Fibroblast of skin of back (primary cell): ENCODE measurements around the gene ARSI.

Source experiments
- DNase-seq: peaks from one replicate; pipeline ENCODE4 v3.0.0-alpha.2; 2013

ARSI gene

DNA sequence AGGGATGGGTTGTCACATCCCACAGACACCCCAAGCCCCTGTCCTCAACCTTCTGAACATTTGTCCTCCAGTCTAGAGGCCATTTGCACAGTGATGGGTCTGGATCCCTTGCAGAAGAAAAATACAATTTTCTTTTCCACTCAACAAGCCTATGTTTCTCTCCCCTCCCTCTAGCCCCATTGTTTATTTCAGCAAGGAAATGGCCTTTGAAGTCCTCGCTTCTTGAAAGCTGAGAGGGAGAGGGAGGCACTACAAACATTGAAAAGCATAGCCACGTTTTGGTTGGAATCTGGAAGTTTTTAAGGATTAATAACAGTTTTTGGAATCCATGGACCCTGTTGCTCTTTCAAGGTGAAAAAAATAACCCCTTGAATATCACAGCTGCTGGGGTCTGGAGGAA is 24.0 kb upstream of the ARSI start:
- DNase-seq: no peak

DNA sequence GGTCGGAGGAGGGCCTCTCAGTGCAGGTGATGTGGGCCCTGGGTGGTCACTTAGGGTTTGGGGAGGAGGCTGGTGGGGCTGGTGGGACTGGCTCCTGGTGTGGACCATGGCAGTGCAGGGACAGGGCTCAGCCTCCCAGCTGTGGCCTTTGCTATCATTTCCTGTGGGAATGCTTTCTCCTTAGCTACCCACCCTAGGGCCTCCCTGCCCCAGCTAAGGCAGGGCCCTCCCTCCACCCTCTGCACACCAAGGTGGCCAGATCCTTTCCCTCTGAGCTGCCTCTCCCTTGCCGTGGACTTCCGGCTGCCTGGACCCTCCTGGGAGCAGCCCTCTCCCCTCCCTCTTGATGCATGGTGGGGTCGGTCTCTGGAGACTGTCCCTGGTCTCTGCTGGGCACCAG is 22.7 kb upstream of the ARSI start:
- no peak for DNase-seq

DNA sequence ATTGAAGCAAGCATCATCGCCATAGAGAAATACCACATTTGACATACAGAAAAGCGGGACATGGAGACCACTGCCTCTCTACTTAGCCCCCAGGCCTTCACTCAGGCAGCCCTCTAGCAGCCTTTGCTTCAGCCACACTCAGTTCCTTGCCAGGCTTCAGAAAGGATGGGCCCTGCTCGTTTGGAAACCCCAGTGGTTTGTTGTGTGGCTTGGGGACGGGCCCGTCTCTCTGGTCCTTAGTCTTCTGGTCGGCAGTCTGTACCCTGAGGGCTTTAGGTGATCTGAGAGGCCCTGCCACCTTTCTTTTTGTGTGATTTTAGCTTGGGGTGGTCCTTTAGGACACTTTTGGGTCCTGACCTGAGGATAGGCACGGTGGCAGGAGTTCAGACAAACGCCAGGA is 21.1 kb upstream of the ARSI start:
- no peak for DNase-seq

DNA sequence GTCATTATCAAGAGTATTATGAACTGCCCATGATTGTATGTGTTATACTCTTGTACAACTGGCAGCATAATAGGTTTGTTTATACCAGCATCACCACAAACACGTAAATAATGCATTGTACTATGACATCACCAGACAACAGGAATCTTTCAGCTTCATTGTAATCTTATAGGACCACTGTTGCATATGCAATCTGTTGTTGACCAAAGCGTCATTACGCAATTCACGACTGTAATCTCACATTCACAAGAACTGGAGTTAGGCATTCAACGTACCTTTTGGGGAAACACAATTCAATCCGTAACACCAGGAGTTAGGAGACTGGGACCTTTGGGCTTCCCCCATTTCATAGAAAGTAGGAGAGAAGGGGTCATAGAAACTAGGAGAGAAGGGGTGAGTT is 20.4 kb upstream of the ARSI start:
- DNase-seq: no peak

DNA sequence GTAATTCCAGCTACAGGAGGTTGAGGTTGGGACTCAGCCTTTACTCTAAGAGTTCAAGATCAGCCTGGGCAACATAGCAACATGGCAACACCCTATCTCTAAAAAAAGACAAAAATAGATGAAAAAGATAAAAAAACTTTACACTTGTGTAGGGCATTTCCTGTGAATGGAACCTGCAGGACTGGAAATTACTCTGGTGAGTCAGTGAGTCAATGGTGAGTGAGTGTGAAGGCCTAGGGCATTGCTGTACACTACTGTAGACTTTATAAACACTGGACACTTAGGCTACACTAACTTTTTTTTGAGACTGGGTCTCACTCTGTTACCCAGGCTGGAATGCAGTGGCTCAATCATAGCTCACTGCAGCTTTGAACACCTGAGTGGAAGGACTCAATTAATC is 19.5 kb upstream of the ARSI start:
- DNase-seq: peak; percentile 64

DNA sequence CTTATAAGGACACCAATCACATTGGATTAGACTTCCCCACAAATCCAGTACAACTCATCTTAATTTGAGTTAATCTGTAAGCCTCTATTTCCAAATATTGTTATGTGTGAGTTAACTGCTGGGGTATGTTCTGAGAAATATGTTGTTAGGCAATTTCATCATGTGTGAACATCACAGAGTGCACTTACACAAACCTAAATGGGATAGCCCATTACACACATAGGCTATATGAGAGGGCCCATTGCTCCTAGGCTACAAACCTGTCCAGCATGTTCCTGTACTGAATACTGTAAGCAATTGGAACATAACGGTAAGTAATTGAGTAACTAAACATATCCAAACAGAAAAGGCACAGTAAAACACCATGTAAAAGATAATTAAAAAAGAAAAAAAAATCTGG is 19.1 kb upstream of the ARSI start:
- DNase-seq: no peak

DNA sequence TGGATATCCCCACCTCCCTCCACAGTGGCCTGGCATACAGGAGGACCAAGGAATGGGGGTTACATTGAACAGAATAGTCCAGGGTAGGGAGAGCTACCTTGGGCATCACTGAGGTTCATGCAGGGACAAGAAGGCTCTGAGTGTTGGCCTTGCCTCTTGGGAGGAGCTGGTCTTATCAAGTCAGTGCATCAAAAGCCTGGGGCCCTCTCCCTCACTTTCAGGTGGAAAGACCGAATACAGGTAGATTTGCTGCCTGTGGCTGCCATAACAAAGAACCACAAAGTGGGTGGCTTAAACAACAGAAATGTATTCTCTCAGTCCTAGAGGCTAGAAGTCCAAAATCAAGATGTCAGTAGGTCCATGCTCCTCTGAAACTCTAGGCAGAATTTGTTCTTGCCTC is 18.5 kb upstream of the ARSI start:
- no peak for DNase-seq

DNA sequence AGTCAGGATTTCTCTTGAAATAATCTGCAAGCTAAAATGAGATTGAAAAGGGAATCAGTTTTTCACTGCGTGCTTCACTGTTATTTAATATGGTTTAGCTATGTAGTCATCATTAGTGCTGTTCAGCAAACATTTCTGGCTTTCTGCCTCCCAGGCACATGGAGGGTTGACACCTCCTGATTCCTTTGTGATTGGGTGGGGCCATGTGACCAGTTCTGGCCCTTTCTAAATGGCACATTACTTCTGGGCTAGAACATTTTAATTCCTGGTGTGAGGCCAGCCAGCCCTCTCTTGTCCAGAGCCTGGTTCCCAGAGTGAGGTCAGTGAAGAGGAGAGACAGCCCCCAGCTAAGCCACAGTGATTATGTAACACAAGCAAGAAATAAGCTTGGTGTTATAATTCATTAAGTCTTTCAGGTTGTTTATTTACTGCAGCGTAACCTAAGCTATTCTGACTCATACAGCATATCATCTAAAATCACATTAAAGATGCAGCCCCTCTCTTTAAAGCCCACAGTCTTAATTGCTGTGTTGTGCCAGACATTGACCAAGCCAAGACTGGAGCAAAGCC is 17.4 kb upstream of the ARSI start:
- peak; percentile 69 for DNase-seq

DNA sequence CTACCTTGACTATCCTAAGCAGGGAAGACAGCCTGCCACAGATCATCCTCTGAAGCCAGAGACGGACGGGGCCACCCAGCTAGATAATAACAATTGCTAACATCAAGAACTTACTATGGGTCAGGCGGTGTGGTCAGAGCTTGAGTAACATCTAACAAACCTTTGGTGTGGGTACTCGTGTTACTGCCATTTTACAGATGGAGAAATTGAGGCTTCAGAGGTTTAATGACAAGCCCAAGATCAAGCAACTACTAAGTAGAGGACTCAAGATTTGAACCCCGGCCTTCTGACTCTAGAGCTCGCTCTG is 16.7 kb upstream of the ARSI start:
- DNase-seq: no peak

DNA sequence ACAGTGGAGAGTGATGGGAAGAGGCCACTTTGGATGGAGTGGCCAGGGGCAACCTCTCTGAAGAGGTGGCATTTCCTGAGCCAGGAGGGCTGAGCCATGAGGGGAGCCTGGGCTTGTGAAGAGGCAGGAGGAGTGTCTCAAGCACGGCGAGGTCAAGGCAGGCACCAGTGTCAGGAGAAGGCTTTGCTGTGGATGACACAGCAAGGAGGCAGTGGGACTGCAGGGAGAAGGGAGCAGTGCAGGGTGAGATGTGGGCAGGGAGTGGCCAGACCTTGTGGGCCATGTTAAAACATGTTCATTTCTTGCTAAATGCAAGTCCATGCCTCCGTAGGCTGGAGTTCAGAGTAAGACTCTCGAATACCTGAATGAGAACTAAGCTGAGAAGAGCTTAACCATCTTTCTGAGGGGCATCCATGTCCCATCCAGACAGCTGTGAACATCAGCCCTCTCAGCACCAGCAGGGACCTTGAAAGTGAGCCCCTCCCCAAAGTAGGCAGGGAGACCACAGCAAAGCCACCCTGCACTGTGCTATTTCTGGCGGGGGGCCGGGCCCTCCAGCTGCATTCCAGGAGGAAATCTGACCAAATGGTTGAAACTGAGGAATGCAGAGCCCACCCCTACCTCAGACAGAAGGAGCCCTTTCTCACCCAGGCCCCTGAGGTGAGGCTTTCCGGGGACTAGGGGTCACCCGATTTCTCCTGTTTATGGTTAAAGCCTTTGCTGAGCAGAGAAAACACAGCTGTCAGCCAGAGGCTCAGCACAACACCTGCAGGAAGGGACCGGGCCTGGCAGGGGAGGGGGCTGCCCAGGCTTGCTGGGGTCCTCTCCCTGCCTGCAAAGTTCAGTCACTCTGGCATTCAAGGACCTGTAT is 16.1 kb upstream of the ARSI start:
- no peak for DNase-seq

DNA sequence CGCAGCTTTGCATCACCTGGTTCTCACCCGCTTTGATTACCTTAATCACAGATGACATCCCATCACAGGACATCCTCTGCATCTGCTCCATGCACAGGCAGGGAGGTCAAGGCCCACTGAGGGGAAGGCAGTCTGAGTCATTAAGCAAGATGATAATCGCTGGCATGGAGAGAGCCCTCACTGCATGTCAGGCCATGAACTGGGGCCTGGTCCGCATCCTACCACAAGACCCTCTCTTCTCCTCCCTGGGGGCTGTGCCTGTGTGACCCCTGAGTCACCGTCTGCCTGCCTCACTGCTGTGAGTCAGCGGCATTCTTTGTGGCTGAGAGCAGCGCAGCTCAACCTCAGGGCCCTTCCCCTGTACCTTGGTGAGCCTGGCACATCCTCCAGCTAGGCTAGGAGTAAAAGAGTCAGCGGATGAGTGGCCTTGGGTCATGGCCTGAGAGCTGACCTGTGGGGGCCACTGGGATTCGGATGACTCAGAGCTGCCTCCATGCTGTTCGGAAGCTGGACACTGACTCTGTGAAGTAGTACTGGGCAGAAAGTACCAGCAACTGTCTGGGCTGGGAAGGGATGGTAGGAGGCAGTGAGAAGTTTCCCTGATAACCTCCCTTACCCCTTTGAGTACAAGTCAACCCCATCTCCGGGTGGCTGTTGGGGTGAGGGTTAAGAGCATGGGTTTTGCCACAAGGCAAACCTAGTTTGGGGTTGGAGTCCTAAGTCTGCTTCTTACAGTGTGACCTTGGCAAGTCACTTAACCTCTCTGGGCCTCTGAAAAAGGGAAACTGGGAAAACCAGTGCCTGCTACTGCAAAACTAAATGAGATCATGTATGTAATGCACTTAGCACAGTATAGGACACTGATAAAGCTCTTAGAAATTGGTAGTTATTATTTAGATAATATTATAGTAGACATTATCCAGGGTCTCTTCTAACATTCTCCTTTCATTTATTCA is 14.6 kb upstream of the ARSI start:
- peak; percentile 96 for DNase-seq

DNA sequence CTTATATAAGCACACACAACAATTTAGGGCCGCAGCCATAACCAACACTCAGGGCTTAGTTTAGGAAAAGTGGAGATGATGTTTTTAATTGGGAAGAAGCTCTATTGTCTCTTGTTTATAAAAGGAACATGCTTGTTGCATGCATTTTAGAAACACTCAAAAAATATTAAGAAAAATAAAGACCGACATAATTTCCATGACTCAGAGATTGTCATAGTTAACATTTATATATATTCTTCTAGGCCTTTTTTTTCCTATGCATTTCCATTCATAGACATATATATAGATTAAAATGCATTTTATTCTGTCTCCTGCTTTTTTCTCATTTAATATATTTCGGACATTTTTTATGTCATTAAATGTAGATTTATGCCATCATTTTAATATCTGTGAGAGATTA is 13.6 kb upstream of the ARSI start:
- peak; percentile 51 for DNase-seq

DNA sequence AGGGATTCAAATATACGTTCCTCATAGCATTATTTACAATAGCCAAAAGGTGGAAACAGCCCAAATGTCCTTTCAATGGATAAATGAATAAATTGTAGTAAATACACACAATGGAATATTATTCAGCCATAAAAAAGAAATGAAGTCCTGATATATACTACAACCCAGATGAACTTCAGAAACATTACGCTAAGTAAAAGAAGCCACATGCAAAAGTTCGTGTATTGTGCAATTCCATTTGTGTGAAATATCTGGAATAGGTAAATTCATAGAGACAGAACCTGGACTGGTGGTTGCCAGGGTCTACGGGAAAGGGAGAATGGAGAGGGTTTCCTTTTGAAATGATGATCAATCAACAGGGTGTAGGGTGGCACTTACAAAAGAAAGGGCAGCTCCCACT is 12.5 kb upstream of the ARSI start:
- no peak for DNase-seq

DNA sequence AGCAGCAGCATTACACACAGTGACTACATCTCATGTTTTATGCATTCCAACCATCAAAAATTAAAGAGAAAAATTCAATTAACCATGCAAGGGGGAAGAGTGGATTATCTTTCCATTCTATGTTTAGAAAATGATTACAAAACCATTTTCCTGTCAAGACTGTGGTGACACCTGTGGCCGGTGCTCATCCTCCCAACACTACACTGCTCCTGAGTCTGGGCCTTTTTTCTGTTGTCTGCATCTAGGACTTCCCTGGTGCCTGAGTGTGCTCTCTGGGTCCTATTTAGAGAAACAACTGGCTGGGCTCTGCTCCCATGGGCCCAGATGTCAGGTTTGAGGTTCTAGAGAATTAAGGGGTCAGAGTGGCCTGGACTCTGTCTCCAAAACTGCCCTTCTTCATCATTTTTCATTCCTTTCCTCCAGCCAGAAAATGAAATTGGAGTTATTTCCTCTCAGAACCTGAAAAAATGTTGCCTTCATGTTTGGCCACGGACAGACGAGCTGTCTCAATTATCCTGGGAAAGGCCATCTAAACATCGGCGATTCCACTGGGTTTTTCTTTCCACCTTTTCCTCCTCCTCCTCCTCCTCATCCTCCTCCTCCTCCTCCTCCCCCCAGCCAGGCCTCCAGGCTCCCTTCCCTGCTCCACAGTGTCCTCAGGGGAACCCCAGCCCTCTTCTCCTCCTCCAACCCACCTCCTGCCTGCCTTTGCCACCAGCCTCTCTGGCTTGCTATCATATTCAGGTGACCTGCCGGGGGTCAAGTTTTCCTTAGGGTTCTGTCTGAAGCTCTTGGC is 11.4 kb upstream of the ARSI start:
- no peak for DNase-seq

DNA sequence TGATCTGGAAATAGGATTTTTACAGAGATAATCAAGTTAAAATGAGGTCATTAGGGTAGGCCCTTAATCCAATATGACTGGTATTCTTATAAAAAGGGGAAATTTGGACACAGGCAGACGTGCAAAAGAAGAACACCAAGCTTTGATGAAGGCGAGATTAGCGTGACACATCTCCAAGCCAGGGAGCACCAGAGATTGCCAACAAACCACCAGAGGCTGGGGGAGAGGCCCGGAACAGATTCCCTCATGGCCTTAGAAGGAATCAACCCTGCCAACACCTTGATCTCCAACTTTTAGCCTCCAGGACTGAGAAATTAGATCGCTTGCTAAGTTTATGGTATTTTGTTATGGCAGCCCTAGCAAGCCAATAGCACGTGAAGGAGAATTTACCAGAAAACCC is 10.8 kb upstream of the ARSI start:
- DNase-seq: no peak

DNA sequence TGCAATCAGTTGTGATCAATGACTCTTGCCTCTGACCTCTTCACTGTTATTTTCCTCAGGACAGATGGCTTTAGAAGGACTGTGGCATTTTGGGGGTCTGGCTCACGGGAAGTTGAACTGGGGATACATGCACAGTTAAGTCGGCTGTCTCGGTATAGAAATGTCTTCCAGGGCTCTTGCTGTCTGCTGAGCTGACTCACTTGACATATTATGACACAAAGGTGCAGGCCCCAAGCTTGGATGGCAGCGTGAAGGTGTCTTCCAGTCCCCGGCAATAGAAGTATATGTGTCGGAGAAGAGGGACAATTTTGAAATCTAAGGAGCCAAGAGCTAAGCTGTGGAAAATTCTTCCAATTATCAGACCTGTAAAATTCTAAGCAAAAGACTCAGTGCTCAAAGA is 9.8 kb upstream of the ARSI start:
- DNase-seq: no peak

DNA sequence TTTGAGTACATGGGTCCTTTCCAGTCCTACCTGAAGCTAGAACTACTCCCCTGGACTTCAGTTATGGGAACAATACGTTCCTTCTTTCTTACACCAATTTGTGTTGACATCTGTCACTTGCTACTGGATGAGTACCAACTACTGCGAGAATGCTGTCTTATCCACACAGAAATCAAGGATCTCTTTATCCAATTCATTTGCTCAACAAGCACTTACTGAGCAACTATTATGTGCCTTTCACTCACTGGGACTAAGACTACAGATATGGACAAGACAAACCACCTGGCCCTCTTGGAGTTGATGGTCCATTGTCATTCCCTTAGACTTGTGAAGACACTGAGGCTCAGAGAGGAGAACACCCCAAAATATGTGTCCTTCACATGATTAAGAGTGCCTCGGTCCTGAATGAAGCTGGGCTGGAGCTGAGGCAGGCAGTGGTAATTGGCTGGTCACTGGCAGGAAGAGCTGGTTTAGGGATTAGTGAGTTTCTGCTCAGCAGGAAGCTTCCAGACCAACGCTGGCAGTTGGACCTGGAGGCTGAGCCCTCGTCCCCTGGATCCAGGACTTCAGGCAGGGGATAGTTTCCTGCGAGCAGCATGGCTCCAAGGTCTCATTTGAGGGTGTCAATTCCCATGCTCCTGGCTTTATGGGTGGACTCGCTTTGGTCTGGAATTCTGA is 8.4 kb upstream of the ARSI start:
- DNase-seq: no peak

DNA sequence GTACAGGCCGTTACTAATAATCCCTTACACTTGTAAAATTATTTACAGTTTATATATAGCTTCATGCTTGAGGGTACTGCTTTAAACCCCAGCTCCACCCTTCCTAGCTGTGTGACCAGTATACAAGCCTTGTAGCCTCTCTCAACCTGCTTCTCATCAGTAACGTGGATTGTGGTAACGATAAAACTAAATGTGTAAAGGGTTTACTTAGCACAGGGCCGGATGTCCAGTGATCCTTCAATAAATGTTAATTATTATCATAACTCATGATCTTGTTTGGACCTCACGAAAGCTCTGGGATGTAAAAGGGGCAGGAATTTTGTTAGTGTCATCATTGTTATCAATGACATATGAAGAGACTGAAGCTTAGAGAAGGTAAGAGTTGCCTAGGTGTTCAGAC is 7.5 kb upstream of the ARSI start:
- DNase-seq: no peak

DNA sequence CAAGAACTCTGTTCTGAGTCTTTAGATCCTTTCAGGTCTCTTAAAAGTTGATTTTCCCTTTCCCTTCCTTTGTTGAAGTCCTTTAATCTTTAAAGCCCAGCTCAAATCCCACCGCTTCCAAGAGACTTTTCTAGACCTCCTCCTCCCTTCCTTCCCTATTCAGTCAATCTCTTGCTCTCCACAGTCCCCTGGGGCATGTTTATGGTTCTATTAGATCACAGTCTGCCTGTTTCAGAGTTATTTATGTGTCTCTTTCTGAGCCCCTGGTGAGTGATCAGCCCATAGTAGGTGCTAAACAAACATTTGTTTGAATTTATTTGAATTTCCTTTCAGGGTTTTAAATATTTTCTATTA is 7.2 kb upstream of the ARSI start:
- DNase-seq: no peak

DNA sequence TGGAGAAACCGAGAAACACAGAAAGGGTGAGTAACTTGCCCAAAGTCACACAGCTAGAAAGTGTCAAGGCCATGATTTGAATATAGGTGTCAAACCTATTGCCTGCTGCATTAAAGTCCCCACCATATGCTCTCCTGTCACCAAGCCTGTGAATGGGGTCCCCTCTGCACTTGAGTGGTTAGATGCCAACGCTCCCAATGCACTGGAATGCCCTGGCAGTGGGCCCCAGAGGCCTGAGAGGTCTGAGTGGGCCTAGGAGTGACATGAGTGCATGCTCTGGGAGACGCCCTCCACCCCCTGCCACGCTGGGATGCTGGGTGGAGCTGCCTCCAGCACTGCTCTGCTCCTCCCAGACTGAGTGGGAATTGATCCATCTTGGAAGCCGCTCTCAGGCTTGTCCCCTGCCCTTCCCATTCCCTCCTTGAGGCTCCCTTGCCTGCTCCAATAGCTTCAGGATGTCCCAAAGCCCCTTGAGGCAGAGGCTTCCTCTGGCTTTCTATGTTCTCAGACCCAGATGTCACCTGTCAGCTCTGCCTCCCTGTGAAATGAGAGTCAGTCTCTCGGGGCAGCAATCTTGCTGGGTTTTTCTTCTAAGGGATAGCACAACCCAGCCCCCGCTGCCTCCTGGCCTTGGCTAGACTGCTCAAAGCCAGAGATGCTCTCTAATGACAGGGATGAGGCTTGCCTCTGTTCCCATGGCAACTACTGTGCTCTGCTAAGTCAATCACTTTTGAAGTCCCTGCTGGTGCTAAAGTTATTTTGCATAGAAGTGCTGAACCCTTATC is 6.6 kb upstream of the ARSI start:
- DNase-seq: no peak

DNA sequence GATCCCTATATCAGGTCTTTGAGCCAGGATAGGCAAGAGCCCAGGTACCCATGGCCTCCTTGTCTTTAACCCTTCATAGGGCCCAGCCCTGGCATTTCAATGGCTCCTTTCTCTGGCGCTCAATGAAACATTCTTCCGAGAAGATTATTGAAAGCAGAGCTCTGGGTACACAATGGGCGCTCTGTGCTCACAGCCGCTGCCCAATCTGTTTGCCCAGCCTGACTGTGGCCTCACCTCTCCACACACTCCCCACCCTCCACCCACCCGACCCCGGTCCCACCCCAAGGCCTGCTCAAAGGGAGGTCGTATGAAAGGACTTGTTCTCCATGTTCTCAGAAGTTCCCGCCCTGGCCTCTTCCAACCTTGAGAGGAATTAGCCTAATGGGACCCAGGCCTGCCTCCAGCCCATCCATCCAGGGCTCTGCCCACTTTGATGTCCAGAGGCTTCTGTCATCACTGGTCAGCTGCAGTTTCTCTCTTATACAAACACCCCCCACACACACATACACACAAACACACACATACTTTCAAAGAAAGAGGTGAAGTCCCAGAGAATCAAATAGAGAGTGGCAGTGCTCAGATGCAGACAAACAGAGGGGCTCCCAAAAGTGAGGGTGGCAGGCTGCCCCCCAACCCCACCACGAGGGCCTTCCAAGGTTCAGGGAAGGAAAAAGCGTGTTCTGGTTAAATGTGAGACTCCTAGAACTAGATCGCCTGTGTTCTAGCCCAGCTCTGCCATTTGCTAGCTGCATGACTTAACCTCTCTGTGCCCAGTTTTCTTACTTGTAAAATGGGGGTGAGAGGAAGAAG is 5.1 kb upstream of the ARSI start:
- no peak for DNase-seq
